KOPT-K1 (cell line): Measurements from ENCODE around the gene RCVRN.

ENCODE experiments used
- H3K27ac ChIP-seq: fragments of 200-600 bp; sonication (generic); 2 replicates; pipeline ENCODE4 v1.5.1; 2016; ENCODE audit warnings: antibody characterized with exemption, mild to moderate bottlenecking, low read depth, low read length; ENCODE audit not compliant: poor library complexity, severe bottlenecking
- H3K36me3 ChIP-seq: fragments of 200-600 bp; sonication (generic); 2 replicates; pipeline ENCODE4 v1.5.1; 2017; ENCODE audit warnings: antibody characterized with exemption, mild to moderate bottlenecking, low read length, moderate library complexity; ENCODE audit not compliant: insufficient read depth
- H3K9me3 ChIP-seq: fragments of 200-600 bp; sonication (generic); 2 replicates; pipeline ENCODE4 v1.5.1; 2017; ENCODE audit warnings: antibody characterized with exemption, low read length, mild to moderate bottlenecking; ENCODE audit not compliant: insufficient read depth, poor library complexity, severe bottlenecking

The RCVRN gene

DNA sequence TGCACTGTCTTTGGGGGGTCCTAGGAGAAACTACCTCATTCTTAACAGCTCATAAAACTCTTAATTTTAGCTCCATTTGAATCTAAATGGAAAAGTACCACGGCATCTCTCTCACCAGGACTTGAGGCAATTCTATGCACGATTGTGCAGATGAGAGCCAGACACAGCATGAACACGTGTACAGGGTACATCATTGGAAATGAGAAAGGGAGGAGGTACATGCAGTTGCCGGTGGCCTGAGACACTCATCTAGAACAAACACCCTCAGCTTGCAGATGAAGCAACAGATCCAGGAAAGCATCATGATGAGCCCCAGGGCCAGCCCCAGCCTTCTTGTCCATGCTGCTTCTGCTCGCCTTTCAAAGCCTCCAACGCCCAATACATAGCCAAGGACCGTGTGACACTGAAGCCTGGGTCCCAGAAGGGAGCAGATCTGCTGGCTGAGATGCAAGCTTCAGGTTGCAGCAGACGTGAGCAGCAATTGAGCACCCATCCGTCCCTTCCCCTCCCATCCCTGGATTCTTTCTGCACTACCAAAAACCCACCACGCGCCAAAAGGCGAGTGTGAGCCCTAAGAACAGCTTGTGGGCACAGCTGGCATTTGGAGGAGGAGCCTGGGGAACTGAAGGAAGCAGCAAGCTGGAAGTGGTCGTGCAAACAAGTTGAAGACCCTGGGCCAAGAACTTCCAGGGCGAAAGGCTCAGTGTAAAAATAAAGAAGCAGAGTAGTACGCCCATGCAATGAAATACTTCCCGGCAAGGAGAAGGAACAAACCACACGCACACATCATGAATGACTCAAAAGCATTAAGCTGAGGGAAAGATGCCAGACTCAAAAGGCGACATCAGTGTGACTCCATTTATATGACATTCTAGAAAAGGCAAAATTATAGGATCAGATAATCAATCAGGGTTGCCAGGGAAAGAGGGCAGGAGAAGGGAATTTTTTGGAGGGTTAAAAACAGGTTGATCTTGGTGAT is 7.3 kb upstream of the RCVRN start:
- no peaks in the 10 kb centered on the region for H3K9me3 ChIP-seq
- peaks cover 29% of the 10 kb centered on the region for H3K36me3 ChIP-seq
- no peak overlapping the region for H3K27ac ChIP-seq

DNA sequence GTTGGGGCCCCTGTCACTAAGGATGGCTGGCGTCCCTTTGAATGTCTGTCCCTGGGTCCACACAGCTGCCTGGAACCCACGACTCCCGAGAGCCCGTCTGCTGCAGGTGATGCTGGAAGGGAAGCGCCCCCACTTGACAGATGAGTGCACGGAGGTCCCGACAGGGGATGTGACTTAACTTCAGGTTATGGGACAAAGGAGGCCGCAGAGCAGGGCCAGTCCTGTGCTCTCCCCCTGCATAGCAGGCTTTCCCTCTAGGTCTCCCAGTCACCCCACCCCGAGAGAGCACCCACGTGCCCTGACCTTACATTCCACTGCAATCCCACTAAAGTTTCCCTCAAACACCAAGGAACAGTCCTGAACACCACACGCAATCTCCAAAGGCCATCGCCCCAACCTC is 6.0 kb upstream of the RCVRN start:
- Histone ChIP-seq H3K36me3 (peaks cover 16% of the 10 kb centered on the region; the same call in 1 of the 2 replicates), H3K27ac (no peak overlapping the region), H3K9me3 (no peaks in the 10 kb centered on the region)

DNA sequence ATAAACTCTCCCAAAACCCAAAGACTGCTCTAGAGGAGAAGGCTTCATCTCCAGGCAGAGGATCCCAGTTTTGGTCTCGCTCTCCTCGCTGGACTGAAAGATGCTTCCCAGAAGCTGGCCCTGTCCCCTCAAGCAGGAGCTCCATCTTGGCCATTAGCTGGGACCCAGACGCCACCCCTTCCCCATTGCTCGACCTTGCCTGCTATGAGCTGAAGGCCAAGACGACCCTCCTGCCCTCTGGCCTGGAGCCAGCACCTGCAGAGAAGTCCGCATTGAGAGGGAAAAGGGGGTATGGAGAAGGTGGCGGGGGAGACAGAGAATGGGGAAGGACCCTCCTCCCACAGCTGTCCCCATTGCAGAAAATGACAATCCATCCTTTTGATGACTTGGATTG is 3.6 kb upstream of the RCVRN start:
- H3K9me3 ChIP-seq: no peaks in the 10 kb centered on the region
- no peak overlapping the region for H3K27ac ChIP-seq

DNA sequence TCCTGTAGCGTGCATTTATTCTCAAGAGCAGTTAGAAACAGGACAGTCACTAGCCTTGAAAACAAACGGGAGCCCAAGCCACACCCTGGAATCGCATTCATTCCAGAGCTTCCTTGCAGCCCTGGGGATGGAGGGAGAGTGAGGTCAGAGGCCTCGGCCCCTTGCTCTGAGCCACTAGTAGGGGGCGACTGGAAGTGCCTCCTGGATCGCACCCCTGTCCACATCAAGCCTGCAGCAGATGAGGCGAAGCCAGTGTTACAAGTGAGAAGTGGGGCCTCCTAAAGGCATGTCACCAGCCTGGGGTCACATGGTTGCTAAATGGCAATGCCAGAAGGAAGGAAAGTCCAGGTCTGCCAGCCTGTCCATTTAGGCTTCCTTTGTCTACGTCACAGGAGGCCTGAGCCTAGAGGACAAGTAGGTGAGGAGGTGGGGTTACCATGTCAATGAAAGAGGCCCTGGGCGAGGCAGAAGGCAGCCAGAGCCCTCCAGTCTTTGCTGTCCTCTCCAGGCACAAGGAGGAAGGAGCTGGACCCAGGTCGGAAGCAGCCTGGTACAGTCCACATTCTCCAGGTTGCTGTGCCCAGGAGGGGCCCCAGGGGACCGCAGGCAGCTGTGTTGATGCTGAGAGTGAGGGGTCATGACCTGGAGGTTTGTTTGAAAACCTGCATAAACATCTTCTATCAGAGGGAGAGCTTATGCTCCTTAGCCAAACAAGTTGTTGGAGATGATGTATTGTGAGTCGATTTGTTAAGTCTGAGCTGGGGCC is 3.0 kb upstream of the RCVRN start:
- H3K36me3 ChIP-seq: no peaks in the 10 kb centered on the region
- H3K27ac ChIP-seq: no peak overlapping the region
- no peaks in the 10 kb centered on the region for H3K9me3 ChIP-seq

More for the DNA sequence above, 3.6 kb upstream of the RCVRN start:
- H3K36me3 ChIP-seq: no peaks in the 10 kb centered on the region

DNA sequence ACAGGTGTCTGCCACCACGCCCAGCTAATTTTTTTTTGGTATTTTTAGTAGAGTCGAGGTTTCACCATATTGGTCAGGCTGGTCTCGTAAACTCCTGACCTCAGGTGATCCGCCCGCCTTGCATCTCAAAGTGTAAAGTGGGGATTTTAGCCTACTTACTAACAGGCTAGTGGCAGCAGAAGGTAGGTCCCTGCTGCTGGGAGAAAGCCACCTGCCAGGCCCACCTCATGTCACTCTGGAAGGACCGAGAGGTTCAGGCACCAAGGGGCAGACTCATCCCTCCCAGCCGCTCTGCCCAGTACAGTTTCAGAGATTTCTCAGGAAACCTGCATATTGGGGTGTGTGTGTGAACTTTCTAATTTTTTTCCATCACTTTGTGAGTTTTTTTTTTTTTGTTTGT is 2.1 kb upstream of the RCVRN start:
- H3K9me3 ChIP-seq: no peaks in the 10 kb centered on the region
- H3K27ac ChIP-seq: no peak overlapping the region
- H3K36me3 ChIP-seq: no peaks in the 10 kb centered on the region

DNA sequence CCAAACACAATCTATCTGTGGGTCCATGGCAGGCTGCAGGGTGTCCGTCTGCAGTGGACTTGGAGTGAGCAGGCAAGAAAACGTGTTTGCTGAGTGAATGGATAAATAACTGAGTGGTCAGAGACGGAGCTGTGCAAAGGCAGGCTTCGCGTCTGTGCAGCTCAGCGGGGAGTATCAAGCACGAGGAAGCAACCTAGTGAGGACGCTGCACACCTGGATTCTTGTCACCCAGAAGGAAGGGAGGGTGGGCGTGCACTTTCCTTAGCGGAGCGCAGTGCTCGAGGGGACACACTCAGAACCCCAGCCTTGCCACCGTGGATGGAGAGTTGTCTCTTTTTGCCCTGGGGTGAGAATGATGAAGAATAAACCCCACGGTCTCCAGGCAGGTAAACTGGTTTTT is 1.5 kb upstream of the RCVRN start:
- Histone ChIP-seq H3K36me3 (no peaks in the 10 kb centered on the region), H3K9me3 (no peaks in the 10 kb centered on the region), H3K27ac (no peak overlapping the region)

DNA sequence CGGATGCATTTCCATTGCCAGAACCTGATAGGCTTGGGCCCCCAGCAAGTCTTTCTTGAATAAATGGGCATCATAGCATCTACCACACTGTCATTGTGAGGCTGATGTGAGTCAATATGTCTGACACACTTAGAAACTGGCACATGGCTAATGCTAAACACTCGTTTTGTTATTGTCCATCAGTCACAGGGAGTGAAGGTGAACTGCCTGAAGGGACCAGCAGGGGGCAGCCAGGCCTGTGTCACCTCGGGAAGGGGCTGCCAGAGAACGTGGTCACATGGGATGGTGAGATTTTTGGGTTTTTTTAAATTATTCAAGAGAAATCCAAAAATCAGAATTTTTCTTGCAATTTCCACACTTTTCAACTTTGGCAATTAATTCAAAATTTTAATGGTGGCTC is 831 bp upstream of the RCVRN start:
- Histone ChIP-seq H3K27ac (no peak overlapping the region), H3K9me3 (no peaks in the 10 kb centered on the region), H3K36me3 (no peaks in the 10 kb centered on the region)

DNA sequence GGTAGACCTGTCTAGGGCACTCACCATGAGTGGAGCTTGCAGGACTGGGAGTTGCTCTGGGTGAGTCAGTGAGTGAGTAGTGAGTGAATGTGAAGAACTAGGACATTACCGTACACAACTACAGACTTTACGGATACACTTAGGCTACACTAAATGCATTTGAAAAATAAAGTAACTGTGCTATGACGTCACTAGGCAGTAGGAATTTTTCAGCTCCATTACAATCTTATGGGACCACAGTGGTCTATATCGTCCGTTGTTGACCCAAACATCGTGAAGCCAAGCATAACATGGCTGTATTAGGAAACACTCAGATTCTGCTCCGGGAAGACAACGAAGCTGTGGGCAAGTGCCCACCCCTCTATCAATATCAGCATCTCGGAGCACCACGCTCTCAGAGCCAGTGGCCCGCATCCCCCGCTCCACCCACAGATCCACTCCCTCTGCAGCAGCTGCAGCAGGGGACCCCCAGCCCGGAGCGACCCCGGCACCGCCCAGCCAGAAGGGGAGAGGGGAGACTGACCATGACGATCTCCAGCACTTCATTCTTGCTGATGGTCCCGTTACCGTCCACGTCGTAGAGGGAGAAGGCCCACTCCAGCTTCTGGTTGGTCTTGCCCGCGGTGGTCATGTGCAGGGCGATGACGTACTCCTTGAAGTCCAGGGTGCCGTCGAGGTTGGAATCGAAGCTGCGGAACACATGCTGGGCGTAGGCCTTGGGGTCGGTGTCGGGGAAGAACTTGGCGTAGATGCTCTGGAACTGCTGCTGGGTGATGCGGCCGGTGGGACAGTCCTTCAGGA is 594 bp downstream of the RCVRN start:
- Histone ChIP-seq H3K9me3 (no peaks in the 10 kb centered on the region), H3K36me3 (no peaks in the 10 kb centered on the region), H3K27ac (no peak overlapping the region)

DNA sequence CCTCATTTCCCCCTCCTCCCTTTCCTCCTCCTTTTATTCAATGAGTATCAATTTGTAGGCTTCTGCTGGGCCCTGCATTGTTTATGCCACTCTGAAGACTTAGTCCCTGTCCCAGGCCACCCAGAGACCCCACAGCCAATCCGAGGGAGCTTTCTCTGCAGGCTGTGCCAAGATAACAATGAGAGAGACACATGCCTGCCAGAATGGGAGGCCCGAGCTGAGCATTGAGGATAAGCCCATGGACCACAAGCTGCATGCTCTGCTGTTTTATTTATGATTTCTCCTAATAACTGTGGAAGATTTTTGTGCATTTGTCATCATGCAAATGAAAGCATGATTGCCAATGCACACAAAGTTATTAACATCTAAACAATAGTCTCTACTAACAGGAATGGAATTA is 3.0 kb downstream of the RCVRN start:
- Histone ChIP-seq H3K27ac (no peak overlapping the region), H3K36me3 (no peaks in the 10 kb centered on the region), H3K9me3 (no peaks in the 10 kb centered on the region)

DNA sequence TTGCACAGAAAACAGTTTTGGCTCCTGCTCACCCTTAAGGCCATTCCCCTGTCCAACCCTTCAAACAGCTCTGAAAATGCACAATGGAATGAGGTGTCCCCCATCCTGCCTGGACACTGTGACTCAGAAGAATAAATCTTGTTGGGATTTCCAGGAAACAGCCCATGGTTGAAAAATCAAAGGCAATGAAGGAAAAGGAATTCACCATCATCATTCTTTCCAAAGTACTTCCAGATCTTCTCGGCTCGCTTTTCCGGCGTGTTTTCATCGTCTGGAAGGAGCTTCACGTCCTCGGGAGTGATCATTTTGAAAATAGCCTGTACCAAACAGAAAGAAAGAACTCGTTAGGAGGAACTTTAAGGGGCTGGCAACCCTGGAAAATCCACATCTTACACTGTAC is 4.3 kb downstream of the RCVRN start:
- no peaks in the 10 kb centered on the region for H3K36me3 ChIP-seq
- no peaks in the 10 kb centered on the region for H3K9me3 ChIP-seq
- no peak overlapping the region for H3K27ac ChIP-seq

DNA sequence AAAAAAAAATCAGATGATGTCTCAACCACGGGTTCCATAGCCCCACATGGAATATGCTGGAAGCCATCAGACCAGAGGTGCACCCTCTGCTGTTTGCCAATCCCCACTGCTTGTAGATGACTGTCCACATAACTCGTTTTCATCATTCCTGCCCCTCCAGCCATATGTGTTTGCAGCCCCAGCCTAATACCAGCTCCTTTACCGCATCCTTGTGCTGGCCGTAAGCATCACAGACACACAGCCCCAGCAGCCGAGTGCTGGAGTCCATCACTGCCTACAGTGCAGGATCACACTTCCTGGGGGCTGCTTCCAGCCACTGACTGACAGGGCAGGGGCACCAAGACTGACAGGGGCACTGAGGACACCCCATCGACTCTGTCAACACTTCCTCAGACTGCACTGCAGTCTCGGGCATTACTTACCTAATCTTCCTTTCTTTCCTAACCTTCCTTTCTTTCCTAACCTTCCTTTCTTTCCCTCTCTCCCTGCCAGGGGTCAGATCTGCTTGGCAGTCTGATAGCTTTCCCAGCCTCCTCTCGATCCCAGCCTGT is 5.0 kb downstream of the RCVRN start:
- no peaks in the 10 kb centered on the region for H3K9me3 ChIP-seq
- H3K27ac ChIP-seq: no peak overlapping the region
- H3K36me3 ChIP-seq: no peaks in the 10 kb centered on the region

DNA sequence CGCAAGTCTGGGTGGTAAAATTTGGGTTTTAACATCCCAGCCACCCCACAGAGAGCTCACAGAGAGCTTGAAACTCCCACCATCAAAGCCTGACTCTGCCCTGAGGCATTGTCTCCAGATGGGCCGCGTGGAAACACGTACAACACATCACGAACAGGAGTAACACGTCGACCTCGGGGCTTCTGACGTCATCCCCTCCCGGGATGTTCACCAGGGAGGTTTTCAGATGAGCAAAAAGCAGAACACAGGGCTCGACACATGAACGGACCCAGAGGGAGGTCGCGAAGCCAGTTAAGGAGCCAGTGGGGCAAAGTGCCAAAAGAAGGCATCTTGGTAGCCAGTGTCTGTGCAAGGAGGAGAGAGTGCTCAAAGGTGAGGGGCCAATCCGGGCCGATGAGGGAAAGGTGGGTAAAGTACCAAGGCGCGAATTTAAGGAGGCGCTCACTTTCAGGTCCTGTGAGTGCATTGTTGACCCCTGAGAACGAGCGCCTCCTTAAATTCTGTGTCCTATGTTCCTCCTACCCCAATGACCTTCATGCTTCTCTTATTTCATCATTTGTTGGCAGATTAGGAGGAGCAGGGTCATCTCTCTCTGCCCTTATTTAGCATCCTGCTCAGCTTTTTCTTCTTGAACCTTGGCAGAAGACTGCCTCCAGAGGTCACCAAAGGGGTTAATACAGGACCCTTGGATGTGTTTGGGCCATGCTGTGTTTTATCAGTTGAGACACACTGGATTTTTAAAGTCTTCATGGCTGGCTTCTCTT is 5.6 kb downstream of the RCVRN start:
- H3K9me3 ChIP-seq: no peaks in the 10 kb centered on the region
- no peaks in the 10 kb centered on the region for H3K36me3 ChIP-seq
- no peak overlapping the region for H3K27ac ChIP-seq

DNA sequence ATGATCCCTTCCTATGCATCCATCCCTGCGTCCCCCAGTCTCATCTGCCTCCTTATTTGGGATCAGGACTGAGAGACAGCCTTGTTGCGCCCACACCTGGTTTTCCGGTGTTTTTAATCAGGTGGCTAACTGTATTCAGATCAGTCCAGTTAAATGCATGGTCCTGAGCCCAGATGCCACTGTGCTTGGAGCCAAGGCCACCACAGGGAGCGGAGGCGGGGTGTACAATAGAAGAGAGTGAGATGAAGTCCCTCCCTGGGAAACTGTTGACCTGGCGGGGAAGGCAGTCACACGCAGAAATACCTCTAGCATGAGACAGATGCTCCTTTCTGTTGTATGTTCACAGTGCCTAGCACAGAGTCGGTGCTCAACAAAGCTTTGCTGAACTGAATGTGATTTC is 6.3 kb downstream of the RCVRN start:
- Histone ChIP-seq H3K9me3 (no peaks in the 10 kb centered on the region), H3K27ac (no peak overlapping the region), H3K36me3 (no peaks in the 10 kb centered on the region)

DNA sequence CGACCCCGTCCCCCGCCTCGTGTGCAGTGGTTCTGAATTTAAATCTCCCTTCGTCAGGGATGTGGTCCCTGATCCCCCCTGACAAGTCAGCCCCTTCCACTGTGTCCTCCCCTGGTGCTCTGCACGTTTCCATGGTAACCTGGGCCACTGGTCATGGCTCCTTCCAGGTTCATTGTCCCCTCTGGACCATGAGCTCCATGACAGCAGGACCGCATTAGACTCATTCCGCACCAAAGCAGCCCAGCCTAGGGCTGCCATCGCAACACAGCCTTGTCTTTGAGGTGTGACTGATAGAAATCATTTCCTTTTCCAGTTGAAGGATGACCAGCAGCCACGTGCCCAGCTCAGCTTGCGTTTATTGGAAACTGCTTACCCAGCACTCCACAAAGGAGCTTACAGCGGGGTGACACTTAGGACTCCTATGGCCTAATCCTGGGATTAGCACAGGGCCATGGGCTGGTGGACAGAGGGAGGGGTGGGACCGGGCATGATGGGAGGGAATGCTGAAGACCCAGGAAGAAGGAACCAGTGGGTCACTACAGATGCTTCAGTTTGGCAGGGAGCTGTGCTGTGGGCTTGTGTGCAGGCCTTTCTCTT is 7.6 kb downstream of the RCVRN start:
- H3K36me3 ChIP-seq: no peaks in the 10 kb centered on the region
- H3K9me3 ChIP-seq: no peaks in the 10 kb centered on the region

More for the DNA sequence above, 7.6 kb downstream of the RCVRN start:
- no peak overlapping the region for H3K27ac ChIP-seq
